ENCODE data around the gene TSSC4.

DNA sequence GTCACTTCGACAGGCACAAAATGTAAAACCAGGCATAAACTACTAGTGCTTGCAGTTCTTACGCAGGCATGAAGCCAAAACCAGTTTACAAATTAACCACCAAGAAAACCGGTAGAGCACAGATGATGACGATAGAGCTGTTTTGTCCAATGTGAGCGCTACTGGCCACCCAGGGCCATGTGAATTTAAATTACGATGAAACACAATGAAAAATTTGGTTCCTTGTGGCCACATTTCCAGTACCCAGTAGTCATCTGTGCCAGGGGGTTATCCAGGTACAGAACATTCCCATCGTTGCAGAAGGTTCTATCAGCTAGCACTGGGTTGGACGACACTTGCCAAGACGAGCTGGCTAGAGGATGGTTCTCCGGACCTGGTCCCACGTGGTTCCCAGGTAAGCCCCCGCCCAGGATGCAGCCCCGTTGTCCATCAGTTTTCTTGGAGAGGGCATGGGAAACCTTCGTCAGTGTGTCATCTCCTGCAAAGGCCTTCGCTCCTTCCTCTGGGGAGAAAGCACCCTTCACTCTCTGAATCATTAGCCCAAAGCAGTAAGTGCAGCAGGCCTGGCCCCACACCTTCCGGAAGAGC, 24.5 kb upstream of the TSSC4 start:
- TF ChIP-seq, protein P1, sequence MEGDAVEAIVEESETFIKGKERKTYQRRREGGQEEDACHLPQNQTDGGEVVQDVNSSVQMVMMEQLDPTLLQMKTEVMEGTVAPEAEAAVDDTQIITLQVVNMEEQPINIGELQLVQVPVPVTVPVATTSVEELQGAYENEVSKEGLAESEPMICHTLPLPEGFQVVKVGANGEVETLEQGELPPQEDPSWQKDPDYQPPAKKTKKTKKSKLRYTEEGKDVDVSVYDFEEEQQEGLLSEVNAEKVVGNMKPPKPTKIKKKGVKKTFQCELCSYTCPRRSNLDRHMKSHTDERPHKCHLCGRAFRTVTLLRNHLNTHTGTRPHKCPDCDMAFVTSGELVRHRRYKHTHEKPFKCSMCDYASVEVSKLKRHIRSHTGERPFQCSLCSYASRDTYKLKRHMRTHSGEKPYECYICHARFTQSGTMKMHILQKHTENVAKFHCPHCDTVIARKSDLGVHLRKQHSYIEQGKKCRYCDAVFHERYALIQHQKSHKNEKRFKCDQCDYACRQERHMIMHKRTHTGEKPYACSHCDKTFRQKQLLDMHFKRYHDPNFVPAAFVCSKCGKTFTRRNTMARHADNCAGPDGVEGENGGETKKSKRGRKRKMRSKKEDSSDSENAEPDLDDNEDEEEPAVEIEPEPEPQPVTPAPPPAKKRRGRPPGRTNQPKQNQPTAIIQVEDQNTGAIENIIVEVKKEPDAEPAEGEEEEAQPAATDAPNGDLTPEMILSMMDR (IDR thresholded peaks at IDR 0.05), result no peak
- TF ChIP-seq POLR2A (IDR thresholded peaks at IDR 0.05) (no peak), POLR2AphosphoS5 (IDR thresholded peaks at IDR 0.05) (no peak)

Data from gastroesophageal sphincter (tissue), 3 donors.